ENCODE data around the gene APOB. TPM values are rescaled to one million over a fixed set of nuclear protein-coding genes. Genes with fewer than 3 reads are reported as not detected.

APOB gene
- total and polyA plus RNA-seq, 2 of the 13 experiments (the other 11 are each of a cell fraction or from before 2014, with no cell fraction given): 1,569 to 2,515 TPM

GRCh38 chr2:21014364-21015280 is 29.3 kb downstream of the APOB start (continued):
- no peak for TF ChIP-seq TRIM24 (CRISPR knock-in tag; IDR thresholded peaks at IDR 0.05)
- TF ChIP-seq NFIC (IDR thresholded peaks at IDR 0.05; ENCODE audit: low read length): 0 out of 2 replicates have a peak, but pooled peaks have one; percentile 8
- TF ChIP-seq ZNF713 (CRISPR knock-in tag; IDR thresholded peaks at IDR 0.05): no peak
- TF ChIP-seq POLR2AphosphoS2 (IDR thresholded peaks at IDR 0.05; ENCODE audit: low read depth, low read length): peak; percentile 79
- no peak for TF ChIP-seq HOXD1 (CRISPR knock-in tag; IDR thresholded peaks at IDR 0.05)
- no peak for TF ChIP-seq ZNF260 (CRISPR knock-in tag; IDR thresholded peaks at IDR 0.05; ENCODE audit: borderline replicate concordance, low read depth)
- no peak for TF ChIP-seq ZNF615 (CRISPR knock-in tag; IDR thresholded peaks at IDR 0.05; ENCODE audit: borderline replicate concordance)
- TF ChIP-seq IKZF4 (CRISPR knock-in tag; IDR thresholded peaks at IDR 0.05; ENCODE audit: borderline replicate concordance, low read depth, not compliant biosample characterization): no peak
- TF ChIP-seq NFKBIZ (CRISPR knock-in tag; IDR thresholded peaks at IDR 0.05): no peak
- no peak for TF ChIP-seq ZBTB40 (IDR thresholded peaks at IDR 0.05)
- no peak for TF ChIP-seq ZBTB40 (CRISPR knock-in tag; IDR thresholded peaks at IDR 0.05)
- no peak for TF ChIP-seq ZNF180 (CRISPR knock-in tag; IDR thresholded peaks at IDR 0.05; ENCODE audit: borderline replicate concordance, low read depth)
- no peak for TF ChIP-seq ZNF317 (CRISPR knock-in tag; IDR thresholded peaks at IDR 0.05)
- TF ChIP-seq ZNF510 (CRISPR knock-in tag; IDR thresholded peaks at IDR 0.05; ENCODE audit: low read depth): no peak
- no peak for TF ChIP-seq CEBPG (CRISPR knock-in tag; IDR thresholded peaks at IDR 0.05)
- no peak for TF ChIP-seq THAP7 (CRISPR knock-in tag; IDR thresholded peaks at IDR 0.05)
- no peak for TF ChIP-seq ZNF839 (CRISPR knock-in tag; IDR thresholded peaks at IDR 0.05; ENCODE audit: borderline replicate concordance)
- TF ChIP-seq ZNF446 (CRISPR knock-in tag; IDR thresholded peaks at IDR 0.05): no peak

All from HepG2 (cell line).